K562 (cell line): ENCODE measurements around the gene SARS1. TPM values are rescaled to one million over a fixed set of nuclear protein-coding genes. Genes with fewer than 3 reads are reported as not detected.

Experiments
- CCNT2 ChIP-seq: IDR thresholded peaks from 2 replicates; pipeline ENCODE4 v1.6.1; 2011; ENCODE audit warnings: borderline replicate concordance, low read depth, mild to moderate bottlenecking, moderate library complexity, mixed read lengths, low read length; ENCODE audit not compliant: insufficient read length; ENCODE audit errors: extremely low read depth
- GMEB1 ChIP-seq: fragments of 250-450 bp; sonication (Bioruptor Pico); IDR thresholded peaks from 2 replicates; pipeline ENCODE4 v1.4.0; 2020; ENCODE audit warnings: mild to moderate bottlenecking
- KAT2B ChIP-seq: IDR thresholded peaks from one replicate; pipeline ENCODE4 v1.6.1; 2012; ENCODE audit warnings: low read depth, mild to moderate bottlenecking, control low read depth, inconsistent platforms, low read length, moderate library complexity
- NFE2L1 ChIP-seq: fragments of 450-650 bp; IDR thresholded peaks from 2 replicates; pipeline ENCODE4 v1.6.1; 2016; ENCODE audit warnings: missing genetic modification characterization, low read depth, mild to moderate bottlenecking, missing compliant biosample characterization, moderate library complexity, borderline replicate concordance
- PRDM10 ChIP-seq: fragments of 450-650 bp; IDR thresholded peaks from 2 replicates; pipeline ENCODE4 v1.6.1; 2018; ENCODE audit not compliant: partially characterized antibody
- SAFB ChIP-seq: fragments of 200-400 bp; formaldehyde crosslinking; IDR thresholded peaks from 2 replicates; pipeline ENCODE4 v1.6.1; 2017; ENCODE audit warnings: low read depth, low read length, borderline replicate concordance
- SREBF1 ChIP-seq: fragments of 150-350 bp; IDR thresholded peaks from 2 replicates; pipeline ENCODE4 v1.6.1; 2014; ENCODE audit warnings: antibody characterized with exemption, low read depth, low read length, borderline replicate concordance
- TAF15 ChIP-seq: fragments of 200-400 bp; formaldehyde crosslinking; IDR thresholded peaks from 2 replicates; pipeline ENCODE4 v1.6.1; 2017; ENCODE audit warnings: mild to moderate bottlenecking, low read depth, low read length, moderate library complexity
- TCF7L2 ChIP-seq: fragments of 150-350 bp; IDR thresholded peaks from 2 replicates; pipeline ENCODE4 v1.6.1; 2016; ENCODE audit warnings: low read depth, mild to moderate bottlenecking, low read length, moderate library complexity
- XRCC3 ChIP-seq: fragments of 450-650 bp; IDR thresholded peaks from 2 replicates; pipeline ENCODE4 v1.6.1; 2017; ENCODE audit warnings: mild to moderate bottlenecking, moderate library complexity
- YBX1 ChIP-seq: fragments of 450-650 bp; IDR thresholded peaks from 2 replicates; pipeline ENCODE4 v1.7.1; 2016; ENCODE audit warnings: mild to moderate bottlenecking
- ZNF121 ChIP-seq: sonication (generic); formaldehyde crosslinking; conservative IDR thresholded peaks from 2 replicates; pipeline ENCODE4 v1.8.0; 2022; ENCODE audit warnings: missing genetic modification reagents
- ZNF398 ChIP-seq: fragments of 250-450 bp; sonication (Bioruptor Pico); IDR thresholded peaks from 2 replicates; pipeline ENCODE4 v1.8.0; 2021; ENCODE audit warnings: moderate library complexity, mild to moderate bottlenecking, inconsistent platforms
- ZNF592 ChIP-seq: fragments of 450-650 bp; IDR thresholded peaks from 2 replicates; pipeline ENCODE4 v1.6.1; 2017; ENCODE audit warnings: antibody characterized with exemption, mild to moderate bottlenecking
- polyA plus RNA-seq, 8 experiments: library from polyadenylated mRNA; depleted of rRNA in 4 of 8; stranded (reverse) in 5 of 8; unstranded in 3 of 8; fragments of >200 nt; fragmentation: Nextera tagmentation in 2 of 8; fragmentation: Illumina TruSeq in 1 of 8; extraction: Ambion mirVana in 2 of 8; extraction: Trizol in 1 of 8; gene quantifications; 2 replicates each; pipeline versions ENCODE4 v1.2.1 to v1.2.3, GENCODE V29; 2011 to 2014; ENCODE audit warnings: inconsistent platforms in 1 of 8, missing spikeins in 1 of 8
- total RNA-seq, 7 experiments: library from RNA; depleted of rRNA in 6 of 7; stranded (reverse); fragments of >200 nt in 6 of 7; fragmentation: Illumina TruSeq in 2 of 7; extraction: Trizol in 2 of 7; gene quantifications; 2 replicates each; pipeline versions ENCODE4 v1.2.1 to v1.2.3, GENCODE V29; 2011 to 2021; ENCODE audit warnings: low replicate concordance in 1 of 7

Gene SARS1
- total and polyA plus RNA-seq, 9 of the 15 experiments (the other 6 are each of a cell fraction or from before 2014, with no cell fraction given): 221 to 623 (median 254) TPM

GRCh38 chr1:109213824-109214693, at the start of gene SARS1 (continued):
- TF ChIP-seq TAF15: no peak
- 0 out of 2 replicates have a peak, but pooled peaks have one; percentile 6 for TF ChIP-seq TCF7L2
- TF ChIP-seq ZNF592: no peak
- no peak for TF ChIP-seq KAT2B
- TF ChIP-seq SAFB: peak; percentile 86; the same call in 1 of the 2 replicates
- no peak for TF ChIP-seq XRCC3
- TF ChIP-seq GMEB1: peak; percentile 42; the same call in 1 of the 2 replicates
- no peak for TF ChIP-seq YBX1
- no peak for TF ChIP-seq NFE2L1 (tag)
- no peak for TF ChIP-seq ZNF121 (CRISPR knock-in tag)
- TF ChIP-seq PRDM10: peak; percentile 96
- TF ChIP-seq SREBF1: no peak
- TF ChIP-seq ZNF398 (CRISPR knock-in tag): no peak
- peak; percentile 90 for TF ChIP-seq CCNT2
